PC-9 (cell line): ENCODE results near the gene EDA. TPM values are rescaled to one million over a fixed set of nuclear protein-coding genes. Genes with fewer than 3 reads are reported as not detected.

Experiments used
- BruUV-seq: library from RNA; stranded (reverse); fragments of 400-500 nt; replicated peaks from 2 replicates; lab custom pipeline; 2021; lab: Mats Ljungman, UMichigan
- CTCF ChIA-PET: fragments of 300-600 bp; sonication (Branson Sonifier 250); formaldehyde crosslinking; loops from one replicate; lab custom pipeline; 2022; ENCODE audit warnings: antibody characterized with exemption; lab: Charles Lee
- POLR2A ChIA-PET: fragments of 300-600 bp; sonication (Branson Sonifier 250); formaldehyde crosslinking; loops from one replicate; lab custom pipeline; 2022; ENCODE audit warnings: antibody characterized with exemption; ENCODE audit not compliant: unreplicated experiment; lab: Charles Lee
- DNase-seq, 2 experiments: peaks; one replicate each; pipeline versions ENCODE4 v3.0.0 to v3.0.0-alpha.2; 2015 to 2022; ENCODE audit warnings: mixed read lengths in 1 of 2
- H2AFZ ChIP-seq: fragments of 200-600 bp; sonication (generic); 2 replicates; pipeline ENCODE4 v1.8.1; 2017; ENCODE audit warnings: antibody characterized with exemption
- H3F3A ChIP-seq: fragments of 200-600 bp; sonication (generic); 2 replicates; pipeline ENCODE4 v1.8.1; 2017; ENCODE audit warnings: antibody characterized with exemption, mild to moderate bottlenecking, low read depth; ENCODE audit not compliant: insufficient read depth
- H3K27ac ChIP-seq: fragments of 200-600 bp; sonication (generic); 2 replicates; pipeline ENCODE4 v1.6.1; 2016; ENCODE audit warnings: mixed run types
- H3K27me3 ChIP-seq: fragments of 200-600 bp; sonication (generic); 2 replicates; pipeline ENCODE4 v1.6.1; 2016; ENCODE audit warnings: low read depth, mixed run types; ENCODE audit not compliant: insufficient read depth
- H3K36me3 ChIP-seq: fragments of 200-600 bp; sonication (generic); 2 replicates; pipeline ENCODE4 v1.6.1; 2016; ENCODE audit warnings: low read depth, mixed run types
- H3K4me1 ChIP-seq: fragments of 200-600 bp; sonication (generic); replicated peaks from 2 replicates; pipeline ENCODE4 v1.6.1; 2016; ENCODE audit warnings: mixed run types; ENCODE audit not compliant: insufficient read depth
- H3K4me2 ChIP-seq: fragments of 200-600 bp; sonication (generic); 2 replicates; pipeline ENCODE4 v1.6.1; 2017; ENCODE audit warnings: mixed run types
- H3K4me3 ChIP-seq: fragments of 200-600 bp; sonication (generic); 2 replicates; pipeline ENCODE4 v1.6.1; 2016; ENCODE audit warnings: mixed run types
- H3K79me2 ChIP-seq: fragments of 200-600 bp; sonication (generic); 2 replicates; pipeline ENCODE4 v1.6.1; 2017; ENCODE audit warnings: low read depth, mixed run types
- H3K9me2 ChIP-seq: fragments of 200-600 bp; sonication (generic); 2 replicates; pipeline ENCODE4 v1.8.1; 2017; ENCODE audit warnings: mild to moderate bottlenecking; ENCODE audit not compliant: insufficient read depth
- H3K9me3 ChIP-seq: fragments of 200-600 bp; sonication (generic); 2 replicates; pipeline ENCODE4 v1.8.1; 2016; ENCODE audit warnings: low read depth; ENCODE audit not compliant: insufficient read depth
- H4K20me1 ChIP-seq: fragments of 200-600 bp; sonication (generic); 2 replicates; pipeline ENCODE4 v1.8.1; 2017; ENCODE audit not compliant: insufficient read depth
- EZH2 ChIP-seq: fragments of 200-600 bp; sonication (generic); IDR thresholded peaks from 2 replicates; pipeline ENCODE4 v1.8.0; 2017; ENCODE audit warnings: antibody characterized with exemption, low read depth
- intact Hi-C: fragments of 100-400 bp; cut with micrococcal nuclease; formaldehyde crosslinking; loops from one replicate; pipeline ENCODE4 v1.10.0; 2022; ENCODE audit not compliant: unreplicated experiment
- total RNA-seq: library from RNA; stranded (reverse); gene quantifications from 2 replicates; pipeline ENCODE4 v1.2.3, GENCODE V29; 2021
- TF ChIP-seq, protein P1 (sequence below): fragments of 200-600 bp; sonication (generic); conservative IDR thresholded peaks from 2 replicates; pipeline ENCODE4 v1.6.1; 2017; ENCODE audit warnings: mixed run types, antibody characterized with exemption, mild to moderate bottlenecking, moderate library complexity

Gene EDA
- total RNA-seq, 1 experiment from 2014 or later, result not detected

DNA sequence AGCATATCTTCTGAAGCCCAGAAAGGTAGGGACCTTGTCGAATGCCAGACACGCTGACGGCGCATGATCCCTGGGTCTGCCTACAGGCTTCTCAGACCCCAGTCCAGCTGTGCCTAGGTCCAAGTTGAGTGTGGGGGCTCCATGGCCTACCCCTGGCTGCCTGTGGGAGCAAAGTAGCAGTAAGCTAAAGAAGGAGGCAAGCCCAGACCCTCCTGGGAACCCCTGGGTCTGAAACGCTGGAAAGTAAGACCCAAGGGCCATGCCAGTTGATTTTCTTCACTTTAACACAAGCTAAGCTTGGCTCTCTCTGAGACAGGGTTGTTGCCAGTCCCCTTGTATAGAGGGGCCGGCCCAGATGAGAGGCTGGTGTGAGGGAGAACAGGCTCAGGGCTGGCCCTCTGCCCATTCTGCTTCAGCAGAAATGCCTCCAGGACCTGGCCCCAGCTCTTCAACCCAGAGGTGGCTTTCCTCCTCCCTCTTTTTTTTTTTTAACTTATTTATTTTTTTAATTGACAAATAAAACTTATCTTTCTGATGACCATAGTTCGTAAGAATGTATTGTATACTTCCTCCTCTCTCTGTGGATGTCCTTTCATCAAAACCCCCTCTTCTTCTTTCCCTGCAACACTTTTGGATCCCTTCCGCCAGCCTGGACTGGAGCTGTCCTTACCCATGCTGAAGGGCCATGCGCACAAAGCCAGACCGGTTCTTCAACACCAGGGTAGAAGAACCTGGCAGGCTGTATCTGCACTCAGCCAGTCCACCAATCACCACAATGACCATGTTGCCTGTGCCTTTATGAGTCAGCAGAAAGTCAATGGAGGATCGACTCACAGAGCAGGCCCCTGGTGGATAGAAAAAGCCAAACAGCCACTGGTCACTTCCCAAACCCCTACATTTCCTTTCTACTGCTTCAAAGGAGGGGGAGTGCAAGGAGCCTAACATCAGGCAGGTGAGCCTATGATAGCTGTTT lies 426.8 kb downstream of the EDA start:
- Histone ChIP-seq H3K27me3 (no peaks in the 10 kb centered on the region), H3K4me3 (no peak overlapping the region), H4K20me1 (no peaks in the 10 kb centered on the region), H3K36me3 (no peaks in the 10 kb centered on the region), H3K9me2 (no peaks in the 10 kb centered on the region), H3F3A (no peaks in the 10 kb centered on the region), H2AFZ (no peak overlapping the region), H3K4me1 (no peaks in the 10 kb centered on the region), H3K79me2 (no peaks in the 10 kb centered on the region), H3K27ac (no peak overlapping the region), H3K9me3 (no peaks in the 10 kb centered on the region), H3K4me2 (no peak overlapping the region)
- TF ChIP-seq, protein P1, sequence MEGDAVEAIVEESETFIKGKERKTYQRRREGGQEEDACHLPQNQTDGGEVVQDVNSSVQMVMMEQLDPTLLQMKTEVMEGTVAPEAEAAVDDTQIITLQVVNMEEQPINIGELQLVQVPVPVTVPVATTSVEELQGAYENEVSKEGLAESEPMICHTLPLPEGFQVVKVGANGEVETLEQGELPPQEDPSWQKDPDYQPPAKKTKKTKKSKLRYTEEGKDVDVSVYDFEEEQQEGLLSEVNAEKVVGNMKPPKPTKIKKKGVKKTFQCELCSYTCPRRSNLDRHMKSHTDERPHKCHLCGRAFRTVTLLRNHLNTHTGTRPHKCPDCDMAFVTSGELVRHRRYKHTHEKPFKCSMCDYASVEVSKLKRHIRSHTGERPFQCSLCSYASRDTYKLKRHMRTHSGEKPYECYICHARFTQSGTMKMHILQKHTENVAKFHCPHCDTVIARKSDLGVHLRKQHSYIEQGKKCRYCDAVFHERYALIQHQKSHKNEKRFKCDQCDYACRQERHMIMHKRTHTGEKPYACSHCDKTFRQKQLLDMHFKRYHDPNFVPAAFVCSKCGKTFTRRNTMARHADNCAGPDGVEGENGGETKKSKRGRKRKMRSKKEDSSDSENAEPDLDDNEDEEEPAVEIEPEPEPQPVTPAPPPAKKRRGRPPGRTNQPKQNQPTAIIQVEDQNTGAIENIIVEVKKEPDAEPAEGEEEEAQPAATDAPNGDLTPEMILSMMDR, result no peak
- BruUV-seq, result no TSS peak
- POLR2A ChIA-PET, result no interaction called here
- CTCF ChIA-PET, result no interaction called here
- intact Hi-C loops, result no loop called here
- DNase-seq, result peak in 1 of 2 experiments; percentile 2

DNA sequence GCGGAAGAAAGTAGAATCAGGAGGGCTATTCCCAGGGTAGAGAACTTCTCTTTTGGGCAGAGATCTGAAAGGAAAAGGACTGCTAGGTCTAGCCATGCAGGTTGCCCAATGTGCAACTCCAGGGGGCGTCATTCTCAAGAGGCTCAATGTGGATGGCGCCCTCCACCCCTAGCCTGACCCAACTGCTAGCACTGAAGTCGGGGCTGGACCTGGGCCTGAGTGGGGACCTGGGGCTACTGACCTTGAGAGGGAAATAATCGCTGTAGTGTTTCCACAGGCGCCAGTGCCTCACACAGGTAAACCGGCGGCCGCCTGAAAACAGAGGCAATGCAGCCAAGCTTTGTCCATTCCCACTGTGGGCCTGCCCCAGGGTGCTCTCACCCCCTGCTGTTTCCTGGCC lies 427.8 kb downstream of the EDA start:
- Histone ChIP-seq H3K9me3 (no peaks in the 10 kb centered on the region), H3K79me2 (no peaks in the 10 kb centered on the region), H3K9me2 (no peaks in the 10 kb centered on the region), H2AFZ (no peak overlapping the region), H3K36me3 (no peaks in the 10 kb centered on the region), H3K4me1 (no peaks in the 10 kb centered on the region), H4K20me1 (no peaks in the 10 kb centered on the region), H3K4me3 (no peak overlapping the region), H3K27ac (no peak overlapping the region), H3F3A (no peaks in the 10 kb centered on the region), H3K4me2 (no peak overlapping the region), H3K27me3 (no peaks in the 10 kb centered on the region)
- BruUV-seq, result no TSS peak
- TF ChIP-seq EZH2, result no peak
- TF ChIP-seq, protein P1, result no peak
- ChIA-PET POLR2A (no interaction called here), CTCF (no interaction called here)
- intact Hi-C loops, result no loop called here
- no peak for DNase-seq

GRCh38 chrX:70044541-70045245 lies 428.8 kb downstream of the EDA start:
- TF ChIP-seq EZH2, result no peak
- TF ChIP-seq, protein P1, result no peak
- no TSS peak for BruUV-seq
- Histone ChIP-seq H3K27ac (no peak overlapping the region), H3K9me3 (no peaks in the 10 kb centered on the region), H3F3A (no peaks in the 10 kb centered on the region), H4K20me1 (no peaks in the 10 kb centered on the region), H3K27me3 (no peaks in the 10 kb centered on the region), H3K9me2 (no peaks in the 10 kb centered on the region), H2AFZ (no peak overlapping the region), H3K4me3 (no peak overlapping the region), H3K79me2 (no peaks in the 10 kb centered on the region), H3K4me1 (no peaks in the 10 kb centered on the region), H3K4me2 (no peak overlapping the region), H3K36me3 (no peaks in the 10 kb centered on the region)
- CTCF ChIA-PET, result no interaction called here
- POLR2A ChIA-PET, result no interaction called here
- no peak for DNase-seq
- intact Hi-C loops, result no loop called here
